ENCODE measurements around the gene NPRL2. TPM values are rescaled to one million over a fixed set of nuclear protein-coding genes. Genes with fewer than 3 reads are reported as not detected.

Gene NPRL2
- polyA plus RNA-seq, 1 experiment = 45.0 TPM

- DNase-seq (ENCODE audit: low read depth) = no peak
- no peaks in the 10 kb centered on the region for H3K36me3 ChIP-seq (ENCODE audit: control insufficient read depth, insufficient read depth, low read length)
- H3K27me3 ChIP-seq (ENCODE audit: control insufficient read depth, insufficient read depth, low read length) = no peaks in the 10 kb centered on the region; the same call in 1 of the 2 replicates
- ChIA-PET CTCF (no interaction called here), POLR2A (no interaction called here)
- H3K4me3 ChIP-seq (ENCODE audit: low read depth, low read length) = no peak overlapping the region
- TF ChIP-seq CTCF (IDR thresholded peaks at IDR 0.05; ENCODE audit: insufficient read depth, low read depth, low read length) = no peak
These were observed 22.8 kb upstream of the NPRL2 start for GRCh38 chr3:50373146-50374051.

GRCh38 chr3:50372349-50372748, 21.8 kb upstream of the NPRL2 start:
- DNase-seq (ENCODE audit: low read depth) = no peak
- no peaks in the 10 kb centered on the region; the same call in none of the 2 replicates for H3K27me3 ChIP-seq (ENCODE audit: control insufficient read depth, insufficient read depth, low read length)
- H3K4me3 ChIP-seq (ENCODE audit: low read depth, low read length) = no peak overlapping the region
- no peaks in the 10 kb centered on the region for H3K36me3 ChIP-seq (ENCODE audit: control insufficient read depth, insufficient read depth, low read length)
- ChIA-PET POLR2A (no interaction called here), CTCF (interaction anchor here (0.6 kb wide), 1 partner anchor 63 kb away, joined by 3 read pairs; no protein-coding TSS in a partner anchor)
- no peak for TF ChIP-seq CTCF (IDR thresholded peaks at IDR 0.05; ENCODE audit: insufficient read depth, low read depth, low read length)

DNA sequence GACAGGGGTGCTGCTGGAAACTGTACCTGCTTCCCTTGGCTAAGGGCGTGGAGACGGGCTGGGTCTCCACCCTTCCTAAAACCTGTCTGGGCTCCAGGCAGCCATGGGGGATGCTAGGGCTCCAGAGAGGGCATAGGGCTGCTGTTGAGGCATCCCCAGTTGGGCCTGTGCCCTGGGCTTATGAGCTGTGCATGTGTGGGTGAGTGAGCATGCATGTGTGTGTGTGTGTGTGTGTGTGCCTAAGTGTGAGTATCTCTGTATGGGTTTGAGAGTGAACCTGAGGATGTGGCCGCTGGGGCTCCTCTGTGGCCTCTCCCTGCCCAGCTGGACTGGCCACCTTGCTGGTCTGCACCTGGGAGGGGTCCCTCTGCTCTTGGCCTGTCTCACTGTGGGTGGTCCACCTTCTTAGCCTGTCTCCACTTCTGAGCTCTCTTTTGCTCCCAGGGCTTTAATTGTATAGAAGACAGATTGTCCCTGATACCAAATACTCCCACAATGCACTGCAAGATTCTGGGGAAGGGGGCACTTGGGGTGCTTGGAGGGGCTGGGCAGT, 20.6 kb upstream of the NPRL2 start:
- Histone ChIP-seq H3K36me3 (ENCODE audit: control insufficient read depth, insufficient read depth, low read length) (no peaks in the 10 kb centered on the region), H3K4me3 (ENCODE audit: low read depth, low read length) (no peak overlapping the region), H3K27me3 (ENCODE audit: control insufficient read depth, insufficient read depth, low read length) (no peaks in the 10 kb centered on the region; the same call in none of the 2 replicates)
- TF ChIP-seq CTCF (IDR thresholded peaks at IDR 0.05; ENCODE audit: insufficient read depth, low read depth, low read length) = no peak
- CTCF ChIA-PET = interaction anchor here (1.8 kb wide), 1 partner anchor 24 kb away, joined by 6 read pairs; no protein-coding TSS in a partner anchor
- no peak for DNase-seq (ENCODE audit: low read depth)
- POLR2A ChIA-PET = no interaction called here

- CTCF ChIA-PET = interaction anchor here (1.8 kb wide), 1 partner anchor 23 kb away, joined by 6 read pairs; no protein-coding TSS in a partner anchor
These were observed 20.0 kb upstream of the NPRL2 start for GRCh38 chr3:50370594-50370993.

More at GRCh38 chr3:50370594-50370993, 20.0 kb upstream of the NPRL2 start:
- H3K36me3 ChIP-seq (ENCODE audit: control insufficient read depth, insufficient read depth, low read length) = no peaks in the 10 kb centered on the region
- POLR2A ChIA-PET = no interaction called here
- H3K27me3 ChIP-seq (ENCODE audit: control insufficient read depth, insufficient read depth, low read length) = no peaks in the 10 kb centered on the region; the same call in none of the 2 replicates
- no peak for DNase-seq (ENCODE audit: low read depth)
- H3K4me3 ChIP-seq (ENCODE audit: low read depth, low read length) = no peak overlapping the region
- no peak for TF ChIP-seq CTCF (IDR thresholded peaks at IDR 0.05; ENCODE audit: insufficient read depth, low read depth, low read length)
